HG03469 (cell line): ENCODE data around the gene ZFPM1.
"Not testable (repeated sequence)": the region's sequence is repeated elsewhere in the genome, so short reads cannot be mapped to it uniquely, and the experiment has no call there.

Experiments
- ATAC-seq: cut with Tn5 transposase; IDR thresholded peaks from one replicate; pipeline ENCODE4 v1.9.1; 2021; ENCODE audit warnings: mild to moderate bottlenecking, moderate library complexity, moderate number of reproducible peaks; ENCODE audit not compliant: unreplicated experiment

The ZFPM1 gene

GRCh38 chr16:88510091-88510994 is 57.3 kb downstream of the ZFPM1 start:
- no peak for ATAC-seq

GRCh38 chr16:88511060-88511459 is 58.0 kb downstream of the ZFPM1 start:
- ATAC-seq: no peak

GRCh38 chr16:88511906-88512305 is 58.8 kb downstream of the ZFPM1 start:
- no peak for ATAC-seq

- no peak for ATAC-seq
Measured at GRCh38 chr16:88512728-88513696, 59.9 kb downstream of the ZFPM1 start.

- no peak for ATAC-seq
Measured at GRCh38 chr16:88514070-88514469, 61.0 kb downstream of the ZFPM1 start.

GRCh38 chr16:88514526-88515232 is 61.6 kb downstream of the ZFPM1 start:
- ATAC-seq: no peak

GRCh38 chr16:88515371-88515770 is 62.3 kb downstream of the ZFPM1 start:
- no peak for ATAC-seq

GRCh38 chr16:88515925-88516594 is 63.0 kb downstream of the ZFPM1 start:
- ATAC-seq: no peak

GRCh38 chr16:88516601-88517061 is 63.6 kb downstream of the ZFPM1 start:
- ATAC-seq: no peak

GRCh38 chr16:88517208-88517774 is 64.2 kb downstream of the ZFPM1 start:
- ATAC-seq: not testable (repeated sequence)

GRCh38 chr16:88518411-88519111 is 65.5 kb downstream of the ZFPM1 start:
- not testable (repeated sequence) for ATAC-seq

- ATAC-seq: no peak
Measured at GRCh38 chr16:88519240-88519639, 66.2 kb downstream of the ZFPM1 start.

- no peak for ATAC-seq
Measured at GRCh38 chr16:88519938-88520653, 67.0 kb downstream of the ZFPM1 start.

- no peak for ATAC-seq
Measured at GRCh38 chr16:88521674-88522073, 68.6 kb downstream of the ZFPM1 start.

- no peak for ATAC-seq
Measured at GRCh38 chr16:88522276-88522949, 69.3 kb downstream of the ZFPM1 start.

- no peak for ATAC-seq
Measured at GRCh38 chr16:88523309-88524161, 70.5 kb downstream of the ZFPM1 start.
